HepG2 (cell line): Measurements from ENCODE around the gene CNTN5. TPM values are rescaled to one million over a fixed set of nuclear protein-coding genes. Genes with fewer than 3 reads are reported as not detected.

Experiments
- ATAC-seq: fragments of 200-7000 bp; cut with Tn5 transposase; 3 replicates; pipeline ENCODE4 v1.9.1; 2020; ENCODE audit warnings: mild to moderate bottlenecking, moderate library complexity
- BruUV-seq: library from RNA; stranded (reverse); fragments of 400-500 nt; replicated peaks from 2 replicates; lab custom pipeline; 2021; lab: Mats Ljungman, UMichigan
- CTCF ChIA-PET: fragments of 300-600 bp; formaldehyde crosslinking; extraction: SDS; loops from one replicate; lab custom pipeline; 2021; ENCODE audit warnings: low total read pairs, inconsistent platforms, low intra/inter-chr PET ratio; lab: Yijun Ruan, JAX
- POLR2A ChIA-PET: fragments of 350-600 bp; sonication (Branson Sonifier 250); formaldehyde crosslinking; loops from one replicate; lab custom pipeline; 2020; ENCODE audit warnings: antibody characterized with exemption, inconsistent platforms; lab: Yijun Ruan, JAX
- DNase-seq: peaks from one replicate; pipeline ENCODE4 v3.0.0-alpha.2; 2015; ENCODE audit warnings: low spot score
- FAIRE-seq: peaks from 3 replicates; lab custom pipeline; 2011; peaks lifted over from hg19 to GRCh38; lab: Jason Lieb, UNC
- H2AFZ ChIP-seq: one replicate; pipeline ENCODE4 v1.6.1; 2011; ENCODE audit warnings: low read length, inconsistent platforms
- H3K27ac ChIP-seq: fragments of 300-600 bp; 3 replicates; pipeline ENCODE4 v1.8.0; 2011; ENCODE audit warnings: mixed run types, mild to moderate bottlenecking, mixed read lengths, low read length, inconsistent platforms; ENCODE audit not compliant: insufficient read depth; ENCODE audit errors: extremely low read length
- H3K27me3 ChIP-seq, 2 experiments: fragments of 200-600 bp in 1 of 2; 2 replicates in 1 of 2; 3 replicates in 1 of 2; pipeline versions ENCODE4 v1.6.0 to v1.8.0; 2011; ENCODE audit warnings: low read length in 2 of 2, mild to moderate bottlenecking in 2 of 2, moderate library complexity in 2 of 2, inconsistent platforms in 1 of 2; ENCODE audit not compliant: insufficient read depth in 2 of 2, control insufficient read depth in 1 of 2
- H3K36me3 ChIP-seq, 2 experiments: fragments of 200-600 bp in 1 of 2; replicated peaks in 1 of 2; 2 replicates in 1 of 2; 3 replicates in 1 of 2; pipeline versions ENCODE4 v1.5.1 to v1.8.0; 2011; ENCODE audit warnings: low read length in 2 of 2, inconsistent platforms in 1 of 2; ENCODE audit not compliant: insufficient read depth in 2 of 2, control insufficient read depth in 1 of 2
- H3K4me1 ChIP-seq: 2 replicates; pipeline ENCODE4 v1.5.1; 2012; ENCODE audit warnings: low read length, inconsistent platforms; ENCODE audit not compliant: insufficient read depth
- H3K4me2 ChIP-seq: 2 replicates; pipeline ENCODE4 v1.6.0; 2011; ENCODE audit warnings: low read depth, low read length, inconsistent platforms
- H3K4me3 ChIP-seq, 3 experiments: fragments of 200-600 bp in 1 of 3; sonication (generic), shearing (Covaris generic) in 1 of 3; replicated peaks in 1 of 3; 2 replicates each; pipeline ENCODE4 v1.5.1; 2011 to 2016; ENCODE audit warnings: low read length in 3 of 3, inconsistent platforms in 2 of 3, low read depth in 2 of 3, mild to moderate bottlenecking in 2 of 3, control low read depth in 1 of 3, mixed read lengths in 1 of 3; ENCODE audit not compliant: insufficient read depth in 1 of 3
- H3K79me2 ChIP-seq: one replicate; pipeline ENCODE4 v1.6.1; 2011; ENCODE audit warnings: low read length, inconsistent platforms; ENCODE audit not compliant: insufficient read depth
- H3K9ac ChIP-seq: 2 replicates; pipeline ENCODE4 v1.6.0; 2011; ENCODE audit warnings: mild to moderate bottlenecking, low read depth, low read length, inconsistent platforms; ENCODE audit not compliant: insufficient read depth
- H3K9me3 ChIP-seq: 2 replicates; pipeline ENCODE4 v1.5.1; 2012; ENCODE audit warnings: mild to moderate bottlenecking, low read length
- H4K20me1 ChIP-seq: 2 replicates; pipeline ENCODE4 v1.6.0; 2011; ENCODE audit warnings: inconsistent platforms, mild to moderate bottlenecking, low read length, moderate library complexity; ENCODE audit not compliant: insufficient read depth
- BRCA1 ChIP-seq: sonication (generic); formaldehyde crosslinking; IDR thresholded peaks from 2 replicates; pipeline ENCODE4 v1.4.0; 2020; ENCODE audit warnings: missing genetic modification reagents
- CEBPG ChIP-seq: IDR thresholded peaks from 2 replicates; pipeline ENCODE4 v1.6.1; 2016
- KAT2B ChIP-seq: fragments of 150-350 bp; IDR thresholded peaks from 2 replicates; pipeline ENCODE4 v1.6.1; 2014; ENCODE audit warnings: low read depth, low read length, borderline replicate concordance
- MED8 ChIP-seq: sonication (generic); formaldehyde crosslinking; IDR thresholded peaks from 2 replicates; pipeline ENCODE4 v1.8.1; 2023; ENCODE audit warnings: mild to moderate bottlenecking, missing genetic modification reagents; ENCODE audit not compliant: insufficient replicate concordance
- MNT ChIP-seq: fragments of 450-650 bp; IDR thresholded peaks from 2 replicates; pipeline ENCODE4 v1.6.1; 2016
- NAIF1 ChIP-seq: sonication (generic); formaldehyde crosslinking; IDR thresholded peaks from 2 replicates; pipeline ENCODE4 v1.5.0; 2020; ENCODE audit warnings: mild to moderate bottlenecking, missing genetic modification reagents, borderline replicate concordance
- NFATC3 ChIP-seq: sonication (generic); formaldehyde crosslinking; IDR thresholded peaks from 2 replicates; pipeline ENCODE4 v1.5.1; 2020; ENCODE audit warnings: mild to moderate bottlenecking, missing genetic modification reagents
- NFE2L2 ChIP-seq: fragments of 150-350 bp; IDR thresholded peaks from 2 replicates; pipeline ENCODE4 v1.6.1; 2014; ENCODE audit warnings: low read length
- SNRNP70 ChIP-seq: fragments of 200-400 bp; formaldehyde crosslinking; IDR thresholded peaks from 2 replicates; pipeline ENCODE4 v1.6.1; 2017; ENCODE audit warnings: mild to moderate bottlenecking, low read depth, low read length, moderate library complexity
- ZNF256 ChIP-seq: sonication (generic); formaldehyde crosslinking; conservative IDR thresholded peaks from 2 replicates; pipeline ENCODE4 v1.4.0; 2020; ENCODE audit warnings: missing genetic modification reagents
- ZNF547 ChIP-seq: sonication (generic); formaldehyde crosslinking; IDR thresholded peaks from 2 replicates; pipeline ENCODE4 v1.5.1; 2020; ENCODE audit warnings: mild to moderate bottlenecking, missing genetic modification reagents
- ZNF614 ChIP-seq: IDR thresholded peaks from 2 replicates; pipeline ENCODE4 v1.6.1; 2018; ENCODE audit warnings: missing biosample characterization, missing genetic modification reagents, inconsistent platforms, borderline replicate concordance
- ZNF790 ChIP-seq: sonication (generic); formaldehyde crosslinking; IDR thresholded peaks from 2 replicates; pipeline ENCODE4 v1.8.0; 2022; ENCODE audit warnings: missing genetic modification reagents, mild to moderate bottlenecking, borderline replicate concordance
- ZUFSP ChIP-seq: sonication (generic); formaldehyde crosslinking; IDR thresholded peaks from 2 replicates; pipeline ENCODE4 v1.9.0; 2021; ENCODE audit warnings: missing genetic modification reagents, mild to moderate bottlenecking, borderline replicate concordance
- WGBS: methylation state at CpG from one replicate; pipeline ENCODE4 v1.1.6; 2017; ENCODE audit warnings: low lambda C conversion rate; 5-methylcytosine and 5-hydroxymethylcytosine counted together
- in situ Hi-C: cut with HindIII; loops from 2 replicates; pipeline ENCODE4 v1.10.0; 2017; ENCODE audit warnings: low pct_unique_long_range_greater_than_20kb; ENCODE audit not compliant: extremely low pct_ligation_motif_present
- intact Hi-C: fragments of 100-400 bp; cut with micrococcal nuclease; formaldehyde crosslinking; loops from one replicate; pipeline ENCODE4 v1.10.0; 2022; ENCODE audit not compliant: unreplicated experiment
- polyA plus RNA-seq, 8 experiments: library from polyadenylated mRNA; depleted of rRNA in 3 of 8; stranded (reverse) in 7 of 8; unstranded in 1 of 8; fragments of >200 nt; fragmentation: Illumina TruSeq in 4 of 8; extraction: Trizol in 4 of 8; gene quantifications; 2 replicates each; pipeline versions ENCODE4 v1.2.1 to v1.2.3, GENCODE V29; 2011 to 2016; ENCODE audit warnings: low read depth in 4 of 8, missing spikeins in 1 of 8, mixed read lengths in 1 of 8; ENCODE audit not compliant: insufficient read depth in 1 of 8
- total RNA-seq, 5 experiments: library from RNA; depleted of rRNA; stranded (reverse); fragments of >200 nt; fragmentation: Illumina TruSeq; extraction: Trizol; gene quantifications; 2 replicates each; pipeline ENCODE4 v1.2.3, GENCODE V29; 2016; ENCODE audit warnings: low read depth in 1 of 5
- TF ChIP-seq, protein P1 (sequence below): sonication (generic); formaldehyde crosslinking; IDR thresholded peaks from 2 replicates; pipeline ENCODE4 v1.5.0; 2020; ENCODE audit warnings: mild to moderate bottlenecking, low read depth, missing genetic modification reagents, borderline replicate concordance
- TF ChIP-seq, protein P2 (sequence below): sonication (generic); formaldehyde crosslinking; IDR thresholded peaks from 2 replicates; pipeline ENCODE4 v1.4.0; 2020; ENCODE audit warnings: mild to moderate bottlenecking, missing genetic modification reagents
- TF ChIP-seq, protein P3 (sequence below): sonication (generic); formaldehyde crosslinking; IDR thresholded peaks from 2 replicates; pipeline ENCODE4 v1.4.0; 2020; ENCODE audit warnings: missing genetic modification reagents

CNTN5 gene
- total and polyA plus RNA-seq, 2 of the 13 experiments (the other 11 are each of a cell fraction or from before 2014, with no cell fraction given) = not detected

DNA sequence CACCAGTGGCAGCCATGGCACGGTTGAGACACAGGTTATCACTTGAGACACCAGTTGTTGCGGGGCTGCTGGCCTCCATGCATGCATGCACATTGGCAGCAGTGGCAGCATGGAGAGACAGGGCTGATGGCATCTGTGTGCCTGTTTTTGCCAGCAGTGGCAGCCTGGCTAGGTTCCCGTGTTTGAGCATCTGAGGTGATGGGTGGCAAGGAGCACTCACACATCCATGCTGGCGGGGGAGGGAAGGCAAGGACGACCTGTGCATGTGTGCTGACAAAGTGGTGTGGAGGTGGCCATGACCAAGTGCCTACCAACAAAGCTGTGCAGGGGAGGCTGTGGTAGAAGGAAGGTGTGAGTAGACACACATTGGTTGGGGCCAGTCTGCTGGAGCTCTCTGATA, 133.5 kb downstream of the CNTN5 start:
- Histone ChIP-seq H2AFZ (no peak overlapping the region), H3K4me3 (no peak overlapping the region), H3K4me2 (no peak overlapping the region), H3K79me2 (no peaks in the 10 kb centered on the region), H3K36me3 (no peaks in the 10 kb centered on the region), H4K20me1 (no peaks in the 10 kb centered on the region), H3K4me1 (no peaks in the 10 kb centered on the region), H3K9me3 (no peaks in the 10 kb centered on the region), H3K27ac (no peak overlapping the region), H3K27me3 (no peaks in the 10 kb centered on the region; a peak in 1 of 5 replicates), H3K9ac (no peak overlapping the region)
- DNase-seq = no peak
- BruUV-seq = no TSS peak
- in situ Hi-C loops (no loop called here), intact Hi-C loops (no loop called here)
- TF ChIP-seq, protein P1, sequence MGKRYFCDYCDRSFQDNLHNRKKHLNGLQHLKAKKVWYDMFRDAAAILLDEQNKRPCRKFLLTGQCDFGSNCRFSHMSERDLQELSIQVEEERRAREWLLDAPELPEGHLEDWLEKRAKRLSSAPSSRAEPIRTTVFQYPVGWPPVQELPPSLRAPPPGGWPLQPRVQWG (CRISPR knock-in tag) = no peak
- TF ChIP-seq ZNF256 (no peak), NAIF1 (CRISPR knock-in tag) (no peak), ZUFSP (no peak), MED8 (CRISPR knock-in tag) (no peak), ZNF614 (CRISPR knock-in tag) (no peak), CEBPG (CRISPR knock-in tag) (no peak), NFATC3 (no peak), KAT2B (no peak), SNRNP70 (no peak), MNT (no peak), BRCA1 (no peak), NFE2L2 (no peak), ZNF790 (CRISPR knock-in tag) (no peak), ZNF547 (no peak)
- TF ChIP-seq, protein P2, sequence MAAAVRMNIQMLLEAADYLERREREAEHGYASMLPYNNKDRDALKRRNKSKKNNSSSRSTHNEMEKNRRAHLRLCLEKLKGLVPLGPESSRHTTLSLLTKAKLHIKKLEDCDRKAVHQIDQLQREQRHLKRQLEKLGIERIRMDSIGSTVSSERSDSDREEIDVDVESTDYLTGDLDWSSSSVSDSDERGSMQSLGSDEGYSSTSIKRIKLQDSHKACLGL (CRISPR knock-in tag) = no peak
- TF ChIP-seq, protein P3, sequence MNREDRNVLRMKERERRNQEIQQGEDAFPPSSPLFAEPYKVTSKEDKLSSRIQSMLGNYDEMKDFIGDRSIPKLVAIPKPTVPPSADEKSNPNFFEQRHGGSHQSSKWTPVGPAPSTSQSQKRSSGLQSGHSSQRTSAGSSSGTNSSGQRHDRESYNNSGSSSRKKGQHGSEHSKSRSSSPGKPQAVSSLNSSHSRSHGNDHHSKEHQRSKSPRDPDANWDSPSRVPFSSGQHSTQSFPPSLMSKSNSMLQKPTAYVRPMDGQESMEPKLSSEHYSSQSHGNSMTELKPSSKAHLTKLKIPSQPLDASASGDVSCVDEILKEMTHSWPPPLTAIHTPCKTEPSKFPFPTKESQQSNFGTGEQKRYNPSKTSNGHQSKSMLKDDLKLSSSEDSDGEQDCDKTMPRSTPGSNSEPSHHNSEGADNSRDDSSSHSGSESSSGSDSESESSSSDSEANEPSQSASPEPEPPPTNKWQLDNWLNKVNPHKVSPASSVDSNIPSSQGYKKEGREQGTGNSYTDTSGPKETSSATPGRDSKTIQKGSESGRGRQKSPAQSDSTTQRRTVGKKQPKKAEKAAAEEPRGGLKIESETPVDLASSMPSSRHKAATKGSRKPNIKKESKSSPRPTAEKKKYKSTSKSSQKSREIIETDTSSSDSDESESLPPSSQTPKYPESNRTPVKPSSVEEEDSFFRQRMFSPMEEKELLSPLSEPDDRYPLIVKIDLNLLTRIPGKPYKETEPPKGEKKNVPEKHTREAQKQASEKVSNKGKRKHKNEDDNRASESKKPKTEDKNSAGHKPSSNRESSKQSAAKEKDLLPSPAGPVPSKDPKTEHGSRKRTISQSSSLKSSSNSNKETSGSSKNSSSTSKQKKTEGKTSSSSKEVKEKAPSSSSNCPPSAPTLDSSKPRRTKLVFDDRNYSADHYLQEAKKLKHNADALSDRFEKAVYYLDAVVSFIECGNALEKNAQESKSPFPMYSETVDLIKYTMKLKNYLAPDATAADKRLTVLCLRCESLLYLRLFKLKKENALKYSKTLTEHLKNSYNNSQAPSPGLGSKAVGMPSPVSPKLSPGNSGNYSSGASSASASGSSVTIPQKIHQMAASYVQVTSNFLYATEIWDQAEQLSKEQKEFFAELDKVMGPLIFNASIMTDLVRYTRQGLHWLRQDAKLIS (CRISPR knock-in tag) = no peak
- 5% methylated on average over 3 of the region's 5 CpGs for WGBS
- ChIA-PET CTCF (no interaction called here), POLR2A (no interaction called here)
- no peak for FAIRE-seq
- ATAC-seq = no peak
